Loucy (cell line): Measurements from ENCODE around the gene CDH15.

Experiments
- H2AFZ ChIP-seq: fragments of 200-600 bp; sonication (generic); 2 replicates; pipeline ENCODE4 v1.6.0; 2016; ENCODE audit warnings: antibody characterized with exemption, mild to moderate bottlenecking, low read length, moderate library complexity
- H3F3A ChIP-seq: fragments of 200-600 bp; 2 replicates; pipeline ENCODE4 v1.6.0; 2016; ENCODE audit warnings: antibody characterized with exemption, low read depth, mild to moderate bottlenecking
- H3K27me3 ChIP-seq: fragments of 200-600 bp; sonication (generic); 2 replicates; pipeline ENCODE4 v1.6.1; 2014; ENCODE audit warnings: low read length, mild to moderate bottlenecking; ENCODE audit not compliant: insufficient read depth, poor library complexity, severe bottlenecking
- H3K36me3 ChIP-seq: fragments of 200-600 bp; sonication (generic); 2 replicates; pipeline ENCODE4 v1.6.1; 2016; ENCODE audit warnings: low read length; ENCODE audit not compliant: insufficient read depth
- H3K4me1 ChIP-seq: fragments of 200-600 bp; sonication (generic); 2 replicates; pipeline ENCODE4 v1.5.1; 2014; ENCODE audit warnings: low read length, mild to moderate bottlenecking; ENCODE audit not compliant: insufficient read depth, poor library complexity, severe bottlenecking
- H3K4me2 ChIP-seq: fragments of 200-600 bp; sonication (generic); 2 replicates; pipeline ENCODE4 v1.6.0; 2014; ENCODE audit warnings: antibody characterized with exemption, low read length, low read depth, mild to moderate bottlenecking; ENCODE audit not compliant: poor library complexity, severe bottlenecking
- H3K4me3 ChIP-seq: fragments of 200-600 bp; sonication (generic); 2 replicates; pipeline ENCODE4 v1.5.1; 2014; ENCODE audit warnings: low read length, mild to moderate bottlenecking, mixed read lengths; ENCODE audit not compliant: poor library complexity, severe bottlenecking
- H3K79me2 ChIP-seq: fragments of 200-600 bp; sonication (generic); 2 replicates; pipeline ENCODE4 v1.6.1; 2014; ENCODE audit warnings: low read length; ENCODE audit not compliant: insufficient read depth
- H3K9ac ChIP-seq: fragments of 200-600 bp; sonication (generic); 2 replicates; pipeline ENCODE4 v1.6.0; 2014; ENCODE audit warnings: mild to moderate bottlenecking, low read depth, low read length, moderate library complexity; ENCODE audit not compliant: poor library complexity, severe bottlenecking
- H3K9me2 ChIP-seq: fragments of 200-600 bp; sonication (generic); replicated peaks from 2 replicates; pipeline ENCODE4 v1.6.1; 2016; ENCODE audit warnings: low read depth, low read length, mixed read lengths
- H3K9me3 ChIP-seq: fragments of 200-600 bp; sonication (generic); 2 replicates; pipeline ENCODE4 v1.6.1; 2014; ENCODE audit warnings: mild to moderate bottlenecking, antibody characterized with exemption, low read length, low read depth; ENCODE audit not compliant: insufficient read depth
- H4K20me1 ChIP-seq: fragments of 200-600 bp; sonication (generic); 2 replicates; pipeline ENCODE4 v1.6.0; 2014; ENCODE audit warnings: antibody characterized with exemption, low read length, mild to moderate bottlenecking; ENCODE audit not compliant: insufficient read depth, poor library complexity, severe bottlenecking
- CTCF ChIP-seq: fragments of 200-600 bp; sonication (generic); conservative IDR thresholded peaks from 2 replicates; pipeline ENCODE4 v1.5.1; 2014; ENCODE audit warnings: mild to moderate bottlenecking, antibody characterized with exemption, low read length
- EZH2phosphoT487 ChIP-seq: fragments of 200-600 bp; IDR thresholded peaks from 2 replicates; pipeline ENCODE4 v1.6.1; 2018; ENCODE audit warnings: antibody characterized with exemption, mild to moderate bottlenecking, moderate library complexity, borderline replicate concordance

CDH15 gene

GRCh38 chr16:89166696-89167424, 4.7 kb upstream of the CDH15 start:
- Histone ChIP-seq H3K4me2 (peak overlapping the region; percentile 48), H3K36me3 (no peaks in the 10 kb centered on the region), H2AFZ (no peak overlapping the region), H4K20me1 (no peaks in the 10 kb centered on the region), H3K4me3 (no peak overlapping the region), H3K9ac (no peak overlapping the region), H3K9me3 (no peaks in the 10 kb centered on the region), H3K27me3 (no peaks in the 10 kb centered on the region), H3K79me2 (no peaks in the 10 kb centered on the region), H3F3A (no peaks in the 10 kb centered on the region), H3K9me2 (no peaks in the 10 kb centered on the region), H3K4me1 (peaks cover 12% of the 10 kb centered on the region)
- TF ChIP-seq EZH2phosphoT487 (no peak), CTCF (no peak)

DNA sequence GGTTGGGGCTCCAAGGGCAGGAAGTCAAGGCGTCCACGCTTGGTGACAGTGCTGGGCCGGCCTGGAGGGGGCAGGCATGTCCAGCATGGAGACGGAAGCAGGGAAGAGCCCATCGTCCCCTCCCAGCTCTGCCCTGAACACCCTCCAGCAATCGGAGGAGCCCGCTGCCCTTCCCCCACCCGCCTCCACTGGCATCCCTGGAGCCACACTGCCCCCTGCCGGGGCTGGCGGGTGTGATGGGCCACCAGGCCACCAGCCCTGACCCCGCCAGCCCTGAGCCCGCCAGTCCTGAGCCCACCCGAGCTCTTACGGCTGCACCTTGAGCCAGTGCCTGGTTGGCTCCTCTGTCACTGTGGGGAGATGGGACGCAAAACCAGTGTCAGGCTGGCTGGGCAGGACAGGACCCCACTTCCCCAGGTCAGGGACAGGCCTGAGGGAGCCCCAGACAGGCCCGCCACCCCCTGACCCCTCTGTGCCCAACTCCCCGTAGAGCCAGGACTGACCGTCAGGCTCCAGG, 4.1 kb upstream of the CDH15 start:
- Histone ChIP-seq H3K4me1 (peaks cover 12% of the 10 kb centered on the region), H3K79me2 (no peaks in the 10 kb centered on the region), H3K4me2 (peak overlapping the region; percentile 48), H4K20me1 (no peaks in the 10 kb centered on the region), H3K4me3 (no peak overlapping the region), H3F3A (no peaks in the 10 kb centered on the region), H3K9me3 (no peaks in the 10 kb centered on the region), H2AFZ (no peak overlapping the region), H3K9ac (no peak overlapping the region), H3K9me2 (no peaks in the 10 kb centered on the region), H3K27me3 (no peaks in the 10 kb centered on the region), H3K36me3 (no peaks in the 10 kb centered on the region)
- TF ChIP-seq CTCF (peak; percentile 57), EZH2phosphoT487 (no peak)

- H4K20me1 ChIP-seq = no peaks in the 10 kb centered on the region
- TF ChIP-seq CTCF (no peak; the same call in 1 of the 2 replicates), EZH2phosphoT487 (no peak)
- H3K9me3 ChIP-seq = no peaks in the 10 kb centered on the region
- no peaks in the 10 kb centered on the region for H3K79me2 ChIP-seq
- no peak overlapping the region for H2AFZ ChIP-seq
- no peaks in the 10 kb centered on the region for H3K36me3 ChIP-seq
- H3F3A ChIP-seq = no peaks in the 10 kb centered on the region
- no peaks in the 10 kb centered on the region for H3K9me2 ChIP-seq
- H3K4me3 ChIP-seq = no peak overlapping the region
- H3K4me1 ChIP-seq = peaks cover 12% of the 10 kb centered on the region
- no peaks in the 10 kb centered on the region for H3K27me3 ChIP-seq
- H3K4me2 ChIP-seq = no peak overlapping the region
- H3K9ac ChIP-seq = no peak overlapping the region
Observed at GRCh38 chr16:89168381-89169189, 3.0 kb upstream of the CDH15 start.
